ENCODE results near the gene PVR. TPM values are rescaled to one million over a fixed set of nuclear protein-coding genes. Genes with fewer than 3 reads are reported as not detected.

Gene PVR
- total RNA-seq, 2 experiments from 2014 or later, result 0.67 to 0.82 TPM

DNA sequence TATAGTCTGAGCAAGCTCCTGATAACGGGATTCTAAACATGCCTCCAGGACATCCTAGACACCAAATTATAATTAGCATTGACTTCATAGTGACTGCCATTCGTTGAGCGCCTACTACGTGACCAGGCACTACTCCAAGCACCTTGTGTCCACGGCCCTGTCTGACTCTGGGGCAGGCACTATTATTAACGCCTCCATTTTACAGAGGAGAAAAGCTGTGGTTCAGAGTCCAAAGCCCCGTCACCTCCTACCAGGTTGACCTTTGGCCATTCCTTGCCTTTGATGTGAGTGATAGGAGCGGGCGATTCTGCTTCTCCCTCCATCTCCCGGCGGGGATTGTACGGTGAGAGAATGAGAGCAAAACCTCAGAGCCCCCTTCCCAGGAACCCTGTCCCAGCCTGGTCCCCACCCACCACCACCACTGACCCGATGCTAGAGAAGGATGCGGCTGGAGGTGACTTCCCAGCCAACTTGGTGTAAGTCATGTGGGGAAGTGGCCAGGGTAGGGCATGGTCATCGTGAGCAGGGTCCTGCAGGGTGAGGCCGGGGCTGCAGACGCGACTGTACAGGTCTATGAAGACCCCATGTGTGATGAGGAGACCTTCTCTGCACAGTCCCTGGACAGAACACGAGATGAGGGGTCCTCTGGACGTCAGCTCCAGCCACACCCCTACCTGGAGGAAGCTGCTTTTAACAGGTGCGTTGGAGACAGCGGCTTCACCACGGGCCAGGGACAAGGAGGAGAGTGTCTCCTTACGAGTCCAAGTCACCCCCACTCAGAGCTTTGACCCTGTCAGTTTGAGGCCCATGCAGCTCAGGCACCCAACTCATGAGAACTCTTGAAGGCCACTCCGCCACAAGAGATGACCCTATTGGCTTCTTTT is 30.2 kb upstream of the PVR start, which contains the start of gene IGSF23:
Gene IGSF23, plus strand, starts transcription at position 269 of the 884 bp plus-strand sequence. Its CDS starts 83 bp downstream, at position 352.
- Mint-ChIP-seq H3K27me3 (no peaks in the 10 kb centered on the region), H3K9me3 (no peaks in the 10 kb centered on the region), H3K4me3 (no peak within 1 kb of the TSS), H3K4me1 (ENCODE audit: low read depth) (no peaks in the 10 kb centered on the region), H3K36me3 (ENCODE audit: low read depth) (no peaks in the 10 kb centered on the region), H3K27ac (no peak within 1 kb of the TSS)
- DNase-seq (no peak), ATAC-seq (ENCODE audit: poor library complexity) (no peak)
- Histone ChIP-seq H3K36me3 (ENCODE audit: insufficient read depth, low read length) (no peaks in the 10 kb centered on the region), H3K4me1 (ENCODE audit: insufficient read depth, low read length) (no peaks in the 10 kb centered on the region), H3K27me3 (ENCODE audit: control insufficient read depth in 1 of 2, insufficient read depth in 2 of 2, low read length in 2 of 2) (no peaks in the 10 kb centered on the region), H3K27ac (ENCODE audit: low read depth in 1 of 2, low read length in 2 of 2) (no peak within 1 kb of the TSS), H3K9me3 (ENCODE audit: control insufficient read depth in 1 of 2, insufficient read depth in 1 of 2, low read length in 2 of 2) (peaks cover 0 to 21% of the 10 kb centered on the region in 2 experiments), H3K4me3 (ENCODE audit: low read length) (no peak within 1 kb of the TSS)
- no peak for TF ChIP-seq CTCF (IDR thresholded peaks at IDR 0.05)
- CTCF ChIA-PET, result no interaction called here
- intact Hi-C loops (cut with DNase I, micrococcal nuclease), result no loop called here
- POLR2A ChIA-PET, result interaction anchor here (0.5 kb wide), 1 partner anchor 268 kb away, joined by 4 read pairs; no protein-coding TSS in a partner anchor

- DNase-seq (no peak), ATAC-seq (ENCODE audit: poor library complexity) (no peak)
- no peaks in the 10 kb centered on the region for H3K4me1 ChIP-seq (ENCODE audit: insufficient read depth, low read length)
- CTCF ChIA-PET, result no interaction called here
- no peak for TF ChIP-seq CTCF (IDR thresholded peaks at IDR 0.05)
- no peaks in the 10 kb centered on the region for H3K27me3 ChIP-seq (ENCODE audit: control insufficient read depth in 1 of 2, insufficient read depth in 2 of 2, low read length in 2 of 2)
- H3K4me1 Mint-ChIP-seq (ENCODE audit: low read depth), result no peaks in the 10 kb centered on the region
- intact Hi-C loops (cut with DNase I, micrococcal nuclease), result no loop called here
- H3K9me3 ChIP-seq (ENCODE audit: control insufficient read depth in 1 of 2, insufficient read depth in 1 of 2, low read length in 2 of 2), result peaks cover 0 to 21% of the 10 kb centered on the region in 2 experiments
- no peak overlapping the region for H3K4me3 ChIP-seq (ENCODE audit: low read length)
- H3K36me3 ChIP-seq (ENCODE audit: insufficient read depth, low read length), result no peaks in the 10 kb centered on the region
- H3K9me3 Mint-ChIP-seq, result no peaks in the 10 kb centered on the region
- no peak overlapping the region for H3K4me3 Mint-ChIP-seq
- POLR2A ChIA-PET, result no interaction called here
- H3K27ac Mint-ChIP-seq, result no peak overlapping the region
- H3K36me3 Mint-ChIP-seq (ENCODE audit: low read depth), result no peaks in the 10 kb centered on the region
- H3K27me3 Mint-ChIP-seq, result no peaks in the 10 kb centered on the region
- H3K27ac ChIP-seq (ENCODE audit: low read depth in 1 of 2, low read length in 2 of 2), result no peak overlapping the region
These were observed 29.4 kb upstream of the PVR start for GRCh38 chr19:44614313-44614712.

DNA sequence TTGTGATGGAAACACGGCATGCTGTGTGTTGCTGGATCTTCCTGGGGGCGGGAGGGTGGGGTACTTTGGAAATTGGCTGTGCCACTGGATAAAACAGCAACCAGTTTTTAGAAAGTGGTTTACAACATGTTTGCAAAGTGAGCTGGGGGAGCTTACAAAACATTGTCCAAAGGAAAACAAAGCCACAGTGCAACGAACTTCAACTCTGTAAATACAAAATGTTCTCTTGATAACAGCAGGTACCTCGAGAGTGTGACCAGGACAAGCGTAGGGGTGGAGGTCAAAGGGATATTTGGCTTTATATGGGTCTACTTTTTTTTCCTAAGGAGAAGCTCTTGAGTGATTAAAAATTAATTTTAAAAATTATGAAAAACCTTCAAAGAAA is 27.9 kb upstream of the PVR start:
- Histone ChIP-seq H3K9me3 (ENCODE audit: control insufficient read depth in 1 of 2, insufficient read depth in 1 of 2, low read length in 2 of 2) (peaks cover 0 to 21% of the 10 kb centered on the region in 2 experiments), H3K27ac (ENCODE audit: low read depth in 1 of 2, low read length in 2 of 2) (no peak overlapping the region)
- POLR2A ChIA-PET, result no interaction called here

More for the DNA sequence above, 27.9 kb upstream of the PVR start:
- ATAC-seq (ENCODE audit: poor library complexity), result no peak
- intact Hi-C loops (cut with DNase I, micrococcal nuclease), result no loop called here
- no peak overlapping the region for H3K4me3 Mint-ChIP-seq
- TF ChIP-seq CTCF (IDR thresholded peaks at IDR 0.05), result no peak
- Histone ChIP-seq H3K4me3 (ENCODE audit: low read length) (no peak overlapping the region), H3K36me3 (ENCODE audit: insufficient read depth, low read length) (no peaks in the 10 kb centered on the region), H3K27me3 (ENCODE audit: control insufficient read depth in 1 of 2, insufficient read depth in 2 of 2, low read length in 2 of 2) (no peaks in the 10 kb centered on the region), H3K4me1 (ENCODE audit: insufficient read depth, low read length) (no peaks in the 10 kb centered on the region)
- no peak overlapping the region for H3K27ac Mint-ChIP-seq
- no peaks in the 10 kb centered on the region for H3K36me3 Mint-ChIP-seq (ENCODE audit: low read depth)
- DNase-seq, result no peak
- H3K4me1 Mint-ChIP-seq (ENCODE audit: low read depth), result no peaks in the 10 kb centered on the region
- CTCF ChIA-PET, result no interaction called here
- H3K27me3 Mint-ChIP-seq, result no peaks in the 10 kb centered on the region
- H3K9me3 Mint-ChIP-seq, result no peaks in the 10 kb centered on the region

Measured in CD4-positive, alpha-beta T cell (primary cell).